ENCODE results near the gene DEPP1. TPM values are rescaled to one million over a fixed set of nuclear protein-coding genes. Genes with fewer than 3 reads are reported as not detected.

Gene DEPP1
- total RNA-seq, 1 donor from 2014 or later: 25.7 TPM

DNA sequence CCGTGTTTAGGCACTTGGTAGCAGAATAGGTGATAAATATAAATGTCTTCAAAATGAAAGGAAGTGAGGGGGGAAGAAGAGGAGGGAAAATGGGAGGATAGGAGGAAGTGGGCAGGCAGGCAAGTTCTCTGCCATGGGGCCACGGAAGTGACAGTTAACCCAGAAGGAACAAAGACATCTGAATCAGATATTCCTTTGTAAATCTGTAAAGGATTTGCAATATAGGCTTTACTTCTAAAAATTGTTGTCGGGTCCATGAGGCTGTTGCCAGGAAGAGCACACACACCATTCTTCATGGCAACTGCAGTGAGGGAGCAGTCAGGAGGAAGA, 42.7 kb downstream of the DEPP1 start:
- no peaks in the 10 kb centered on the region for H3K27me3 Mint-ChIP-seq
- DNase-seq (ENCODE audit: extremely low spot score, unreplicated experiment): peak; percentile 6
- no peak overlapping the region for H3K27ac Mint-ChIP-seq
- H3K36me3 Mint-ChIP-seq: peaks cover 4% of the 10 kb centered on the region
- TF ChIP-seq, protein P1, sequence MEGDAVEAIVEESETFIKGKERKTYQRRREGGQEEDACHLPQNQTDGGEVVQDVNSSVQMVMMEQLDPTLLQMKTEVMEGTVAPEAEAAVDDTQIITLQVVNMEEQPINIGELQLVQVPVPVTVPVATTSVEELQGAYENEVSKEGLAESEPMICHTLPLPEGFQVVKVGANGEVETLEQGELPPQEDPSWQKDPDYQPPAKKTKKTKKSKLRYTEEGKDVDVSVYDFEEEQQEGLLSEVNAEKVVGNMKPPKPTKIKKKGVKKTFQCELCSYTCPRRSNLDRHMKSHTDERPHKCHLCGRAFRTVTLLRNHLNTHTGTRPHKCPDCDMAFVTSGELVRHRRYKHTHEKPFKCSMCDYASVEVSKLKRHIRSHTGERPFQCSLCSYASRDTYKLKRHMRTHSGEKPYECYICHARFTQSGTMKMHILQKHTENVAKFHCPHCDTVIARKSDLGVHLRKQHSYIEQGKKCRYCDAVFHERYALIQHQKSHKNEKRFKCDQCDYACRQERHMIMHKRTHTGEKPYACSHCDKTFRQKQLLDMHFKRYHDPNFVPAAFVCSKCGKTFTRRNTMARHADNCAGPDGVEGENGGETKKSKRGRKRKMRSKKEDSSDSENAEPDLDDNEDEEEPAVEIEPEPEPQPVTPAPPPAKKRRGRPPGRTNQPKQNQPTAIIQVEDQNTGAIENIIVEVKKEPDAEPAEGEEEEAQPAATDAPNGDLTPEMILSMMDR (conservative IDR thresholded peaks at IDR 0.05): no peak
- H3K4me3 Mint-ChIP-seq: no peak overlapping the region
- peaks cover 7% of the 10 kb centered on the region for H3K9me3 Mint-ChIP-seq
- H3K4me1 Mint-ChIP-seq (ENCODE audit: unreplicated experiment): peaks cover 5% of the 10 kb centered on the region

DNA sequence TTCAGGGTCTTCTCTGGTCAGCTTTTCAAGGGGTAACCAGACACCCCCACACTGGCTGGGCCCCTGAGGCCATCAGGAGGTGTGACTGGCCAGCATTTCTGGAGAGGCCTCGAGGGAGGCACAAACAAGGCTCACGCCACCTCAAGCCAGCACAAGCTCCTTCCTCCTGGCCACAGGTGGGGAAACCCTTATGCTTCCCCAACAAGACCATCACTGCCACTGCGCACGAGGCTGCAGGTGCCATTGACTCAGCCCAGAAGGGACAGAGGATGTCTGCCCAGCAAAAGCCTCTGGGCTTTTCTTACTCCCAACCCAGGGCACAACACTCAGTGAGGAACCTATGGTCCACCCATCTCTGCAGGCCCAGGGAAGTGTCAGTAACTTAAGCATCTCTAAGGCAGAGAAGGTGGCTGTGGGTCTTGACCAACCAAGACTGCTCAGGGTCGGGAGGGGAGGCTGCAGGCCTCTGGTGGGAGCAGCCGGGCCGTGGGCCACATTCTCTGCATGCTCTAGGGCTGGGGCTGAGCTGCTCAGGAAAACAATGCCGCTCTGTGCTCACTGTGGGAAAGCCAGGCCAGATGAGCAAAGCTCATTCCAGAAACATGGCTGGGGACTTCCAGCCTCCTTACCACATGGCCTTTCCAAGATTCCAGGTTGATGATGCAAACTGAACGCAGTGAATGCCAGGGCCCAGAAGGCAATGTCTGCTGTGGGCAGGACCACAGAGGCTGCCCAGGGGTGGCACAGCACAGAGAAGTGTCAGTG, 43.2 kb downstream of the DEPP1 start:
- H3K4me3 Mint-ChIP-seq: no peak overlapping the region
- DNase-seq (ENCODE audit: extremely low spot score, unreplicated experiment): peak; percentile 58
- H3K36me3 Mint-ChIP-seq: peaks cover 4% of the 10 kb centered on the region
- no peak overlapping the region for H3K27ac Mint-ChIP-seq
- H3K9me3 Mint-ChIP-seq: peaks cover 7% of the 10 kb centered on the region
- H3K4me1 Mint-ChIP-seq (ENCODE audit: unreplicated experiment): peaks cover 5% of the 10 kb centered on the region
- TF ChIP-seq, protein P1 (conservative IDR thresholded peaks at IDR 0.05): no peak
- H3K27me3 Mint-ChIP-seq: no peaks in the 10 kb centered on the region

DNA sequence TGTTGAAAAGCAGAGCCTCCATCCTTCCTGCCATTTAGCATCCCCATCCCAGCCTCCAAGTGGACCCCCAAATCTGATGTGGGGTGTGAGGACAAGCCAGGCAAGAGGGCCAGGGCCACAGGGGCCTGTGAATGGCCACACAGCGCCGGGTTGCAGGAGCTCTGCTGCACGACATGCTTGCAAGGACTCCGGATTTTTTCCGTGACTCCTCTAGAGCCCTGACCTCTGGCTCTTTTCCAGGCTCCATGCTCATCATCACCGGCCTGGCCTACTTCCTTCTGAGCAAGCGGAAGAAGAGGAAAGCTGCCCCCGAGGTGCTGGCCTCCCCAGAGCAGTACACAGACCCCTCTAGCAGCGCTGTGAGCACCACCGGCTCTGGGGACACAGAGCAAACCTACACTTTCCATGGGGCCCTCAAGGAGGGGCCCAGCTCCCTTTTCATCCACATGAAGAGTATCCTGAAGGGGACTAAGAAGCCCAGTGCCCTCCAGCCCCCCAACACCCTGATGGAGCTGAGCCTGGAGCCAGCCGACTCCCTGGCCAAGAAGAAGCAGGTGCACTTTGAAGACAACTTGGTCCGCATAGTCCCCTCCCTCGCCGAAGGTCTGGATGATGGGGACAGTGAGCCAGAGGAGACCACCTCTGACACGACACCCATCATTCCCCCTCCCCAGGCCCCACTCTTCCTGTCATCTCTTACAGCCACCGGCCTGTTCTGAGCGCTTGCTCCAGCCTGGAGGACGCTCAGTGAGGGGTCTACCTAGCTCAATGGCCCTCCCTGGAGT, 44.0 kb downstream of the DEPP1 start:
- TF ChIP-seq, protein P1 (conservative IDR thresholded peaks at IDR 0.05): no peak
- Mint-ChIP-seq H3K9me3 (peaks cover 7% of the 10 kb centered on the region), H3K27me3 (no peaks in the 10 kb centered on the region), H3K36me3 (peaks cover 4% of the 10 kb centered on the region), H3K27ac (no peak overlapping the region), H3K4me1 (ENCODE audit: unreplicated experiment) (peaks cover 5% of the 10 kb centered on the region), H3K4me3 (no peak overlapping the region)
- peak; percentile 60 for DNase-seq (ENCODE audit: extremely low spot score, unreplicated experiment)

DNA sequence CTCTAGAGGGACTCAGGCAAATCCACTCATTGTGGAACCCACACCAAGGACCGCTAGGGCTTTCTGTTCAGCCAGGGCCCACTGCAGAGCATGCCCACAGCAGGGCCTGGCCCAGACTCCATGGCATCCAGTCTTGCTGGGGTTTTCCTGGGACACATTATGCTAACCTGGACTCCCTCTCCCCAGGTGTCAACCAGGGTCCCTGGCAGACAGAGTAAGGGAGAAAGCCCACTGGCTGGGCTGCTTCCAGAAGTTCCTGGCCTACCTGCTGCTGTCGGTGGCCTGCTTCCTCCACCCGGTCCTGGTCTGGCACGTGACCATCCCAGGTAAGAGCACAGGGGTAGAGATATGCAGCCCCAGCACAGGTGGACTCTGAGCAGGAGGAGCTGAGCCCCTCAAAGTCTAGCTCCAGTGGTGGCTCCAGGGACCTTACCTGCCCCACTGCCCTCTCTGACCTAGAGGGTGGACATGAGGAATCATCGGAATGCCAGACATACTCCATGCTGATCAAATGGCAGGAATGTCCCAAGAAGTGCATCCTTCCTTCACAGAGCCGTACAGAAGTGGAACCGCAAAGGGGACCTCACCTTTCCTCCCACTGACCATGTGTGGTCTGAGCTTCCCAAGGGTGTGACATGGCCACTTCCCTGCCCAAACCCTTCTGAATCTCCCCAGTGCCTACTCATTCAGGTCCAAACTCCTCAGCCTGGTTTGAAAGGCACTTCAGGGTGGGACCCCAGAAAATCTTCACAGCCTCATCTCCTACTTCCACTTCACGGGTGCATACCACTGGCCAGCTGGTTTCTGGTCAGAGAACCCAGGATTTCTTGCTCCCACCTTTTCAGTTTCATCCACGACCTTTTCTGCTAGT, 44.9 kb downstream of the DEPP1 start:
- H3K27ac Mint-ChIP-seq: no peak overlapping the region
- peaks cover 5% of the 10 kb centered on the region for H3K4me1 Mint-ChIP-seq (ENCODE audit: unreplicated experiment)
- H3K27me3 Mint-ChIP-seq: no peaks in the 10 kb centered on the region
- TF ChIP-seq, protein P1 (conservative IDR thresholded peaks at IDR 0.05): no peak
- DNase-seq (ENCODE audit: extremely low spot score, unreplicated experiment): peak; percentile 51
- peaks cover 1% of the 10 kb centered on the region for H3K9me3 Mint-ChIP-seq
- H3K36me3 Mint-ChIP-seq: no peaks in the 10 kb centered on the region
- H3K4me3 Mint-ChIP-seq: no peak overlapping the region
